SK-N-MC (cell line): ENCODE data around the gene SMC3.

Experiments
- EZH2 ChIP-seq: fragments of 200-600 bp; sonication (generic); IDR thresholded peaks from one replicate; pipeline ENCODE4 v1.6.1; 2017; ENCODE audit warnings: antibody characterized with exemption
- POLR2AphosphoS5 ChIP-seq: IDR thresholded peaks from 2 replicates; pipeline ENCODE4 v1.6.1; 2012; ENCODE audit warnings: mild to moderate bottlenecking, low read depth, low read length, borderline replicate concordance

GRCh38 chr10:110625356-110625894 is 57.9 kb downstream of the SMC3 start:
- no peak for TF ChIP-seq POLR2AphosphoS5
- no peak for TF ChIP-seq EZH2
